ENCODE data around the gene NUDT22.

NUDT22 gene

GRCh38 chr11:64219755-64220154 is 6.3 kb upstream of the NUDT22 start:
- DNase-seq = no peak
- no peak overlapping the region for H3K4me3 ChIP-seq (ENCODE audit: insufficient read depth, low read depth, low read length, poor library complexity, severe bottlenecking)
- no peaks in the 10 kb centered on the region for H3K27me3 ChIP-seq (replicated peaks; ENCODE audit: control insufficient read depth, insufficient read depth, low read length, poor library complexity, severe bottlenecking)
- H3K4me1 ChIP-seq (ENCODE audit: control insufficient read depth, insufficient read depth, low read length, poor library complexity, severe bottlenecking) = no peaks in the 10 kb centered on the region
- H3K36me3 ChIP-seq (ENCODE audit: control insufficient read depth, insufficient read depth, low read length) = peaks cover 50% of the 10 kb centered on the region
- no peaks in the 10 kb centered on the region for H3K9me3 ChIP-seq (ENCODE audit: control insufficient read depth, low read length)
- H3K27ac ChIP-seq (ENCODE audit: insufficient read depth, low read length, poor library complexity, severe bottlenecking) = no peak overlapping the region

- DNase-seq = no peak
- peaks cover 4% of the 10 kb centered on the region for H3K4me1 ChIP-seq (ENCODE audit: control insufficient read depth, insufficient read depth, low read length, poor library complexity, severe bottlenecking)
- H3K27me3 ChIP-seq (replicated peaks; ENCODE audit: control insufficient read depth, insufficient read depth, low read length, poor library complexity, severe bottlenecking) = no peaks in the 10 kb centered on the region
- no peak overlapping the region for H3K27ac ChIP-seq (ENCODE audit: insufficient read depth, low read length, poor library complexity, severe bottlenecking)
- peaks cover 50% of the 10 kb centered on the region for H3K36me3 ChIP-seq (ENCODE audit: control insufficient read depth, insufficient read depth, low read length)
- H3K9me3 ChIP-seq (ENCODE audit: control insufficient read depth, low read length) = no peaks in the 10 kb centered on the region
- no peak overlapping the region for H3K4me3 ChIP-seq (ENCODE audit: insufficient read depth, low read depth, low read length, poor library complexity, severe bottlenecking)
Measured at GRCh38 chr11:64220271-64220670, 5.8 kb upstream of the NUDT22 start.

GRCh38 chr11:64220798-64221197 is 5.3 kb upstream of the NUDT22 start:
- Histone ChIP-seq H3K27me3 (replicated peaks; ENCODE audit: control insufficient read depth, insufficient read depth, low read length, poor library complexity, severe bottlenecking) (no peaks in the 10 kb centered on the region), H3K27ac (ENCODE audit: insufficient read depth, low read length, poor library complexity, severe bottlenecking) (no peak overlapping the region), H3K36me3 (ENCODE audit: control insufficient read depth, insufficient read depth, low read length) (peaks cover 47% of the 10 kb centered on the region), H3K4me1 (ENCODE audit: control insufficient read depth, insufficient read depth, low read length, poor library complexity, severe bottlenecking) (peaks cover 9% of the 10 kb centered on the region), H3K4me3 (ENCODE audit: insufficient read depth, low read depth, low read length, poor library complexity, severe bottlenecking) (no peak overlapping the region), H3K9me3 (ENCODE audit: control insufficient read depth, low read length) (no peaks in the 10 kb centered on the region)
- no peak for DNase-seq

GRCh38 chr11:64222651-64223000 is 3.4 kb upstream of the NUDT22 start:
- no peaks in the 10 kb centered on the region for H3K27me3 ChIP-seq (replicated peaks; ENCODE audit: control insufficient read depth, insufficient read depth, low read length, poor library complexity, severe bottlenecking)
- H3K4me3 ChIP-seq (ENCODE audit: insufficient read depth, low read depth, low read length, poor library complexity, severe bottlenecking) = no peak overlapping the region
- no peaks in the 10 kb centered on the region for H3K9me3 ChIP-seq (ENCODE audit: control insufficient read depth, low read length)
- no peak overlapping the region for H3K27ac ChIP-seq (ENCODE audit: insufficient read depth, low read length, poor library complexity, severe bottlenecking)
- H3K36me3 ChIP-seq (ENCODE audit: control insufficient read depth, insufficient read depth, low read length) = peaks cover 45% of the 10 kb centered on the region
- no peak for DNase-seq
- peaks cover 26% of the 10 kb centered on the region for H3K4me1 ChIP-seq (ENCODE audit: control insufficient read depth, insufficient read depth, low read length, poor library complexity, severe bottlenecking)

- Histone ChIP-seq H3K36me3 (ENCODE audit: control insufficient read depth, insufficient read depth, low read length) (peaks cover 44% of the 10 kb centered on the region), H3K27ac (ENCODE audit: insufficient read depth, low read length, poor library complexity, severe bottlenecking) (no peak overlapping the region), H3K9me3 (ENCODE audit: control insufficient read depth, low read length) (no peaks in the 10 kb centered on the region), H3K4me1 (ENCODE audit: control insufficient read depth, insufficient read depth, low read length, poor library complexity, severe bottlenecking) (peaks cover 26% of the 10 kb centered on the region), H3K4me3 (ENCODE audit: insufficient read depth, low read depth, low read length, poor library complexity, severe bottlenecking) (no peak overlapping the region), H3K27me3 (replicated peaks; ENCODE audit: control insufficient read depth, insufficient read depth, low read length, poor library complexity, severe bottlenecking) (no peaks in the 10 kb centered on the region)
- DNase-seq = no peak
Measured at GRCh38 chr11:64223001-64223651, 2.9 kb upstream of the NUDT22 start.

- Histone ChIP-seq H3K27ac (ENCODE audit: insufficient read depth, low read length, poor library complexity, severe bottlenecking) (no peak overlapping the region), H3K4me3 (ENCODE audit: insufficient read depth, low read depth, low read length, poor library complexity, severe bottlenecking) (no peak overlapping the region), H3K9me3 (ENCODE audit: control insufficient read depth, low read length) (no peaks in the 10 kb centered on the region), H3K36me3 (ENCODE audit: control insufficient read depth, insufficient read depth, low read length) (peaks cover 32% of the 10 kb centered on the region), H3K4me1 (ENCODE audit: control insufficient read depth, insufficient read depth, low read length, poor library complexity, severe bottlenecking) (peaks cover 30% of the 10 kb centered on the region), H3K27me3 (replicated peaks; ENCODE audit: control insufficient read depth, insufficient read depth, low read length, poor library complexity, severe bottlenecking) (no peaks in the 10 kb centered on the region)
- no peak for DNase-seq
Measured at GRCh38 chr11:64224151-64224890, 1.8 kb upstream of the NUDT22 start.

GRCh38 chr11:64224891-64225607 is 1.0 kb upstream of the NUDT22 start:
- Histone ChIP-seq H3K4me3 (ENCODE audit: insufficient read depth, low read depth, low read length, poor library complexity, severe bottlenecking) (peak overlapping the region; percentile 80), H3K27ac (ENCODE audit: insufficient read depth, low read length, poor library complexity, severe bottlenecking) (peak overlapping the region; percentile 82), H3K27me3 (replicated peaks; ENCODE audit: control insufficient read depth, insufficient read depth, low read length, poor library complexity, severe bottlenecking) (no peaks in the 10 kb centered on the region), H3K36me3 (ENCODE audit: control insufficient read depth, insufficient read depth, low read length) (peaks cover 25% of the 10 kb centered on the region), H3K4me1 (ENCODE audit: control insufficient read depth, insufficient read depth, low read length, poor library complexity, severe bottlenecking) (peaks cover 37% of the 10 kb centered on the region), H3K9me3 (ENCODE audit: control insufficient read depth, low read length) (no peaks in the 10 kb centered on the region)
- no peak for DNase-seq

GRCh38 chr11:64226507-64227051 is 505 bp downstream of the NUDT22 start:
- Histone ChIP-seq H3K27me3 (replicated peaks; ENCODE audit: control insufficient read depth, insufficient read depth, low read length, poor library complexity, severe bottlenecking) (no peaks in the 10 kb centered on the region), H3K9me3 (ENCODE audit: control insufficient read depth, low read length) (no peaks in the 10 kb centered on the region), H3K27ac (ENCODE audit: insufficient read depth, low read length, poor library complexity, severe bottlenecking) (peak overlapping the region; percentile 82), H3K4me3 (ENCODE audit: insufficient read depth, low read depth, low read length, poor library complexity, severe bottlenecking) (peak overlapping the region; percentile 80), H3K4me1 (ENCODE audit: control insufficient read depth, insufficient read depth, low read length, poor library complexity, severe bottlenecking) (peaks cover 43% of the 10 kb centered on the region), H3K36me3 (ENCODE audit: control insufficient read depth, insufficient read depth, low read length) (peaks cover 11% of the 10 kb centered on the region)
- DNase-seq = peak; percentile 43 to 52 (median 52)

GRCh38 chr11:64227405-64227956 is 1.4 kb downstream of the NUDT22 start:
- H3K4me3 ChIP-seq (ENCODE audit: insufficient read depth, low read depth, low read length, poor library complexity, severe bottlenecking) = peak overlapping the region; percentile 80
- H3K27me3 ChIP-seq (replicated peaks; ENCODE audit: control insufficient read depth, insufficient read depth, low read length, poor library complexity, severe bottlenecking) = no peaks in the 10 kb centered on the region
- peaks cover 43% of the 10 kb centered on the region for H3K4me1 ChIP-seq (ENCODE audit: control insufficient read depth, insufficient read depth, low read length, poor library complexity, severe bottlenecking)
- H3K27ac ChIP-seq (ENCODE audit: insufficient read depth, low read length, poor library complexity, severe bottlenecking) = peak overlapping the region; percentile 82
- no peak for DNase-seq
- H3K36me3 ChIP-seq (ENCODE audit: control insufficient read depth, insufficient read depth, low read length) = peaks cover 11% of the 10 kb centered on the region
- no peaks in the 10 kb centered on the region for H3K9me3 ChIP-seq (ENCODE audit: control insufficient read depth, low read length)

All from effector memory CD4-positive, alpha-beta T cell (primary cell).